Measurements from ENCODE around the gene NFKBIB. TPM values are rescaled to one million over a fixed set of nuclear protein-coding genes. Genes with fewer than 3 reads are reported as not detected.
A peak's percentile ranks its signal among the peaks of the same experiment; 100 is the strongest.

NFKBIB gene
- total and polyA plus RNA-seq, 2 of the 13 experiments (the other 11 are each of a cell fraction or from before 2014, with no cell fraction given), result 8.6 to 14.9 TPM

GRCh38 chr19:38899447-38900201 is at the start of gene NFKBIB, which contains the start of gene SIRT2 (continued):
- peak; percentile 92 for TF ChIP-seq ARID4A (CRISPR knock-in tag; IDR thresholded peaks at IDR 0.05; ENCODE audit: borderline replicate concordance)
- peak; percentile 61; the same call in 1 of the 2 replicates for TF ChIP-seq HES4 (CRISPR knock-in tag; IDR thresholded peaks at IDR 0.05; ENCODE audit: borderline replicate concordance)
- peak; percentile 13 for TF ChIP-seq PTBP1 (IDR thresholded peaks at IDR 0.05; ENCODE audit: low read depth, low read length, poor library complexity, severe bottlenecking)
- 0 out of 2 replicates have a peak, but pooled peaks have one; percentile 10 for TF ChIP-seq TCF7 (IDR thresholded peaks at IDR 0.05; ENCODE audit: low read depth)
- TF ChIP-seq USF2 (IDR thresholded peaks at IDR 0.05; ENCODE audit: low read depth, low read length), result no peak; the same call in none of the 2 replicates
- peak; percentile 68 for TF ChIP-seq USF2 (CRISPR knock-in tag; IDR thresholded peaks at IDR 0.05; ENCODE audit: borderline replicate concordance)
- 0 out of 2 replicates have a peak, but pooled peaks have one; percentile 90 for TF ChIP-seq PCBP1 (IDR thresholded peaks at IDR 0.05; ENCODE audit: borderline replicate concordance, low read depth, low read length)
- TF ChIP-seq NONO (IDR thresholded peaks at IDR 0.05), result no peak
- peak; percentile 94 for TF ChIP-seq NONO (CRISPR knock-in tag; conservative IDR thresholded peaks at IDR 0.05)
- peak; percentile 74; the same call in 1 of the 2 replicates for TF ChIP-seq ZNF747 (CRISPR knock-in tag; IDR thresholded peaks at IDR 0.05; ENCODE audit: borderline replicate concordance)
- 0 out of 2 replicates have a peak, but pooled peaks have one; percentile 44 for TF ChIP-seq FOSL2 (CRISPR knock-in tag; IDR thresholded peaks at IDR 0.05)
- 0 out of 2 replicates have a peak, but pooled peaks have one; percentile 49 for TF ChIP-seq ZNF335 (CRISPR knock-in tag; IDR thresholded peaks at IDR 0.05)
- TF ChIP-seq MXD1 (CRISPR knock-in tag; IDR thresholded peaks at IDR 0.05), result 0 out of 2 replicates have a peak, but pooled peaks have one; percentile 50
- TF ChIP-seq MXD4 (CRISPR knock-in tag; IDR thresholded peaks at IDR 0.05), result peak; percentile 71
- no peak for TF ChIP-seq U2AF2 (IDR thresholded peaks at IDR 0.05; ENCODE audit: low read depth, low read length)
- TF ChIP-seq ZNF367 (CRISPR knock-in tag; IDR thresholded peaks at IDR 0.05; ENCODE audit: borderline replicate concordance), result 0 out of 2 replicates have a peak, but pooled peaks have one; percentile 20
- TF ChIP-seq HOXD1 (CRISPR knock-in tag; IDR thresholded peaks at IDR 0.05), result 0 out of 2 replicates have a peak, but pooled peaks have one; percentile 58
- TF ChIP-seq ZNF292 (CRISPR knock-in tag; IDR thresholded peaks at IDR 0.05; ENCODE audit: borderline replicate concordance, low read depth), result no peak
- TF ChIP-seq SPEN (CRISPR knock-in tag; IDR thresholded peaks at IDR 0.05; ENCODE audit: low read depth), result peak; percentile 67
- no peak for TF ChIP-seq ISX (CRISPR knock-in tag; conservative IDR thresholded peaks at IDR 0.05)
- peak; percentile 95 for TF ChIP-seq CREB1 (IDR thresholded peaks at IDR 0.05)
- peak; percentile 97 for TF ChIP-seq CREB1 (CRISPR knock-in tag; IDR thresholded peaks at IDR 0.05)
- TF ChIP-seq ZNF790 (CRISPR knock-in tag; IDR thresholded peaks at IDR 0.05; ENCODE audit: borderline replicate concordance), result peak; percentile 68; the same call in 1 of the 2 replicates
- TF ChIP-seq KAT7 (CRISPR knock-in tag; IDR thresholded peaks at IDR 0.05; ENCODE audit: borderline replicate concordance), result peak; percentile 46
